GM21737 (cell line): Measurements from ENCODE around the gene PRDM5.
A peak's percentile ranks its signal among the peaks of the same experiment; 100 is the strongest.
"Not testable (repeated sequence)": the region's sequence is repeated elsewhere in the genome, so short reads cannot be mapped to it uniquely, and the experiment has no call there.

Experiments used
- ATAC-seq: cut with Tn5 transposase; IDR thresholded peaks from one replicate; pipeline ENCODE4 v1.9.1; 2021; ENCODE audit warnings: mild to moderate bottlenecking, moderate library complexity; ENCODE audit not compliant: unreplicated experiment

Gene PRDM5

GRCh38 chr4:120761070-120761469 lies 161.5 kb downstream of the PRDM5 start:
- ATAC-seq, result no peak

DNA sequence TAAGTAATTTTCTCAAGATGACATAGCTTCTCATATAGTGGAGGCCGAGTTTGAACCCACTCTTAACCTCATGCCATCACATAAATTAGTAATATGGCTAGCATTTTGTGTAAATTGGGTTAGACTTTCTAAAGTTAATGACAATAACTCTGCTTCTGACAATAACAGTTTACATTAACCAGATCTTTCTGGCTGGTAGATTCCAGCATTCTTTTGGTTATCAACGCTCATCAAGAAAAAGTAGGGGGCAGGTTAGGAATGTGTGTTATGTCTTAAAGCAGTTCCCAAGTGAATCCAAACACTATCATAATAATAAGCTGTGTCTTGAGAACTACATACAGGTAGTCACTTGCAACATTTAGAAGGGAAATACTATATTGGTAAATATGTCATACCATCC lies 162.5 kb downstream of the PRDM5 start:
- no peak for ATAC-seq

DNA sequence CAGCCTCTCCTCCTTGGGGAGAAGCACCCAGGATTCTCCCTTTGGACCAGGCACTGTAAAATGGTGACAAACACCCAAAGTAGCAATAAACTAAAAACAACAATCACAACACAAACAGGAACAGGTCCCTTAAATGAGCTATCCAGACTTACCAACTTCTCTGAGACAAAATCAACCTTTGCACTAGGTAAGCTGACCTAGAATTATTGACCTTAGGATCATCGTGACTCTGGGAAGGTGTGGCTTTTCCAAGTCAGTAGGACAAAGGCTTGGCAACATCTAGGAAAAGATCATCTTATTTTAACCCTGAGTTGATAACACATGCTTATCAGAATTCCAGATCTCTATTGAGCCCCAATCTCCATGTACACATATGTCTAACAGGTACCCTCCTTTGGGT lies 166.7 kb downstream of the PRDM5 start:
- ATAC-seq, result no peak

- ATAC-seq, result no peak
Measured at GRCh38 chr4:120754590-120754989, 167.9 kb downstream of the PRDM5 start.

- no peak for ATAC-seq
Measured at GRCh38 chr4:120753854-120754253, 168.7 kb downstream of the PRDM5 start.

GRCh38 chr4:120750152-120750525 lies 172.4 kb downstream of the PRDM5 start:
- ATAC-seq, result no peak

- peak; percentile 99 for ATAC-seq
Measured at GRCh38 chr4:120749445-120750151, 172.9 kb downstream of the PRDM5 start.

GRCh38 chr4:120741636-120742035 lies 180.9 kb downstream of the PRDM5 start:
- not testable (repeated sequence) for ATAC-seq

DNA sequence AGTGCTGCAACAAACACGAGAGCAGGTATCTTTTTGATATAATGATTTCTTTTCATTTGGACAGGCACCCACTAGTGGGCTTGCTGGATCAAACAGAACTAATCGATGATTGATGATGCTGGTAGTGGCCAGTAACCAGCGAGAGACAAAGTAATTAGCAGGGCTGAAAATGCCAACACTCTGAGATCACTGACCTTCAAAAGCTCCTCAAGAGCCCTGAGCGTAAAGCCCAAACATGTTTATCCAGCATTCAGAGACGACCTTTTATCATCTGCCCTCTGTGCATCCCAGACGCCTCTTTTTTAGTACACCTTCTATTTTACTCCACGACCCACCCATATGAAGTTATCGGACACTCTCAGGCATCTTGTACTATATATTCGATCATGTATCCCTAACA lies 186.2 kb downstream of the PRDM5 start:
- no peak for ATAC-seq

- ATAC-seq, result no peak
Measured at GRCh38 chr4:120733968-120734367, 188.6 kb downstream of the PRDM5 start.

GRCh38 chr4:120733054-120733453 lies 189.5 kb downstream of the PRDM5 start:
- no peak for ATAC-seq

DNA sequence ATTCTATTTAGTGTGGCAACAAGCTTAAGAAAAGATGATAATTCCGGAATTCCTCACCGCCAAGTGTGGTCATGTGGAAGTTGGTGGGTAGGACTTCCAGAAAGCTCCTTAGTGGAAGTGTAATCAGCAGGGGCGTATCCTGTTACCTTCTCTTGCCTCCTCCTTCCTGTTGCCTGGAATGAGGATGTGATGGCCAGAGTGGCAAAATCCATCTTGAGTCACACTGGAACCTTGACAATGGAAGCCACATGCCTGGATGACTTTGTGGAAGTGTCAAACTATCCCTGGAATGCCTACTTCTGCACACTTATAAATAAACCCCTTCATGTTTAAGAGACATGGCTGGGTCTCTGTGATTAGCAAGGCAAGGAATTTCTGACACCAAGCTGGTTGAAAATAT lies 191.0 kb downstream of the PRDM5 start:
- ATAC-seq, result no peak

GRCh38 chr4:120730777-120731320 lies 191.7 kb downstream of the PRDM5 start:
- ATAC-seq, result no peak

- ATAC-seq, result no peak
Measured at GRCh38 chr4:120728892-120729675, 193.4 kb downstream of the PRDM5 start.

- no peak for ATAC-seq
Measured at GRCh38 chr4:120725639-120726580, 196.6 kb downstream of the PRDM5 start.

GRCh38 chr4:120724656-120725055 lies 197.9 kb downstream of the PRDM5 start:
- no peak for ATAC-seq

DNA sequence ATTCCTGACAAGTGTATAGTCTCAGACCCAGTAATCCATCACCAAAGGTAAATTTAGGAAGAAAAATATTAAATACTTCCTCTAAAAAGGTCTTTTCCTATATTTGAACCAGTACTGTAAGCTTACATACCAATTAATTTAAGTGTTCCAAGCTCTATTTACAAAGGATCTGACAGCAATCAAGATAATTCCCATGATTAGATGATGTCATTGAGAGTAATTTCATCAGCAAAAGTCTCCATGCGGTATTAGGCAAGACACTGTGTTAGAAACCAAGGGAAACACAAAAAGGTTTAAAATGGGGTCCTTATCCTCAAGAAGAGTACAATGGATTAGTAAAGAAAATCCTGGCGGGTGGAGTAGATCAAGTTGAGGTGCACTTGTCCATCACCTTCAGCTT lies 198.5 kb downstream of the PRDM5 start:
- no peak for ATAC-seq

- ATAC-seq, result no peak
Measured at GRCh38 chr4:120723105-120723504, 199.4 kb downstream of the PRDM5 start.

DNA sequence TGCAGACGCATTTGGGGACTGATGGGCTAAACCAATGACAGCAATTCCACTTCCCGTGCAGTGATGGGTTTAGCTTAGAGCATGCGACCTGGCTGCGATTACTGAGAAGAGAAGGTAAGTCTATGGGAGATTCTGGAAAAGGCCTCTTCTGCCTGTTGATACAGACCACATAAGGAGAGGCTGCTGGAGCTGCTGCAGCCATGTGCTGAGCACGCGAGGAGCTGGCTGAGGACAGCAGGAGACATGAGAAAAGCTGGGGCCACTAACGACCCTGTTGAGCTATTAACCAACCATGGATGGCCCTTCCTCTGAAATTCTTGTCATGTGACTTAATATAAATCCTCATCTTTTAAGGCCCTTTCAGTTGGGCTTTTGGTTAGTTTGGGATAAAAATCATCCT lies 199.9 kb downstream of the PRDM5 start:
- ATAC-seq, result no peak

DNA sequence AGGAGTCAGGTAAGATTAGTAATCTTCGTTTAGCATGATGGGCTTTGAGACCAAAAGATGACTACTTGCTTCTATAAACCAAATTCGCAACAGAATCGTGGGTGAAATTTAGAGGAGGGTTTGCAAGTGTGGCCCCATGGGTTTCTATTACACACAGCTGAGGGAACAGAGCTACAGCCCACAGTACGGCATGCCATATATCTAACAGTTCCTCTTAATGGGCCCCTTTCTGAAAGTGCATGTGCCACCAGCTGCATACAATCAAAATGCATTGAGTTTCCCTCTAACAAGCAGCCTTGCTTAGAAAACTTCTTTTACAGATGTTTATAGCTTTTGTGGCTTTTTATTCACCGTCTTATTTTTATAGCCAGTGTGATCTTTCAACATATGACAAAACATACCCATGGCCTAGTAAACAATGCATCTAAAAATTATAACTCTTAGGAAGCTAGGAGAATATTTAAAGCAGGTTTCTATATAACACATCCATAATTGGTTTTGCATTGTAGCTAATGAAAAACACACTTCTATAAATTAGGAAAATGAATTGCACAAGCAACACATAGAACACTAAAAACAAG lies 202.1 kb downstream of the PRDM5 start:
- ATAC-seq, result no peak
